Calu3 (cell line): ENCODE results near the gene MX1. TPM values are rescaled to one million over a fixed set of nuclear protein-coding genes. Genes with fewer than 3 reads are reported as not detected.

ENCODE experiments used
- BruUV-seq: library from RNA; stranded (reverse); fragments of 400-500 nt; replicated peaks from 2 replicates; lab custom pipeline; 2021; lab: Mats Ljungman, UMichigan
- CTCF ChIA-PET: fragments of 300-600 bp; sonication (Branson Sonifier 250); formaldehyde crosslinking; loops from one replicate; lab custom pipeline; 2022; ENCODE audit warnings: antibody characterized with exemption; lab: Charles Lee
- DNase-seq: peaks from one replicate; pipeline ENCODE4 v3.0.0; 2022
- H3K27ac Mint-ChIP-seq: one replicate; pipeline ENCODE4 v1.8.0; 2022; ENCODE audit warnings: mixed read lengths; ENCODE audit not compliant: unreplicated experiment
- H3K27me3 Mint-ChIP-seq: one replicate; pipeline ENCODE4 v1.8.0; 2022; ENCODE audit warnings: mixed read lengths; ENCODE audit not compliant: unreplicated experiment
- H3K36me3 Mint-ChIP-seq: one replicate; pipeline ENCODE4 v1.8.0; 2022; ENCODE audit warnings: mild to moderate bottlenecking, moderate library complexity, mixed read lengths; ENCODE audit not compliant: insufficient read depth, unreplicated experiment
- H3K4me1 Mint-ChIP-seq: one replicate; pipeline ENCODE4 v1.8.0; 2022; ENCODE audit warnings: mild to moderate bottlenecking, low read depth, mixed read lengths; ENCODE audit not compliant: unreplicated experiment
- H3K4me3 Mint-ChIP-seq: one replicate; pipeline ENCODE4 v1.8.0; 2022; ENCODE audit warnings: mild to moderate bottlenecking, low read depth, moderate library complexity, mixed read lengths; ENCODE audit not compliant: unreplicated experiment
- H3K9me3 Mint-ChIP-seq: one replicate; pipeline ENCODE4 v1.8.0; 2022; ENCODE audit warnings: low read depth, mixed read lengths; ENCODE audit not compliant: unreplicated experiment
- intact Hi-C: fragments of 100-400 bp; cut with micrococcal nuclease; formaldehyde crosslinking; loops from one replicate; pipeline ENCODE4 v1.10.0; 2022; ENCODE audit not compliant: unreplicated experiment
- total RNA-seq: library from RNA; stranded (reverse); gene quantifications from 2 replicates; pipeline ENCODE4 v1.2.3, GENCODE V29; 2022
- TF ChIP-seq, protein P1 (sequence below): fragments of 200-600 bp; IDR thresholded peaks from one replicate; pipeline ENCODE4 v1.8.0; 2022; ENCODE audit warnings: antibody characterized with exemption; ENCODE audit not compliant: unreplicated experiment

Gene MX1
- total RNA-seq, 1 experiment from 2014 or later = 175 TPM

GRCh38 chr21:41500931-41501381 is 74.9 kb downstream of the MX1 start:
- TF ChIP-seq, protein P1, sequence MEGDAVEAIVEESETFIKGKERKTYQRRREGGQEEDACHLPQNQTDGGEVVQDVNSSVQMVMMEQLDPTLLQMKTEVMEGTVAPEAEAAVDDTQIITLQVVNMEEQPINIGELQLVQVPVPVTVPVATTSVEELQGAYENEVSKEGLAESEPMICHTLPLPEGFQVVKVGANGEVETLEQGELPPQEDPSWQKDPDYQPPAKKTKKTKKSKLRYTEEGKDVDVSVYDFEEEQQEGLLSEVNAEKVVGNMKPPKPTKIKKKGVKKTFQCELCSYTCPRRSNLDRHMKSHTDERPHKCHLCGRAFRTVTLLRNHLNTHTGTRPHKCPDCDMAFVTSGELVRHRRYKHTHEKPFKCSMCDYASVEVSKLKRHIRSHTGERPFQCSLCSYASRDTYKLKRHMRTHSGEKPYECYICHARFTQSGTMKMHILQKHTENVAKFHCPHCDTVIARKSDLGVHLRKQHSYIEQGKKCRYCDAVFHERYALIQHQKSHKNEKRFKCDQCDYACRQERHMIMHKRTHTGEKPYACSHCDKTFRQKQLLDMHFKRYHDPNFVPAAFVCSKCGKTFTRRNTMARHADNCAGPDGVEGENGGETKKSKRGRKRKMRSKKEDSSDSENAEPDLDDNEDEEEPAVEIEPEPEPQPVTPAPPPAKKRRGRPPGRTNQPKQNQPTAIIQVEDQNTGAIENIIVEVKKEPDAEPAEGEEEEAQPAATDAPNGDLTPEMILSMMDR = no peak
- Mint-ChIP-seq H3K27me3 (no peaks in the 10 kb centered on the region), H3K36me3 (no peaks in the 10 kb centered on the region), H3K27ac (peak overlapping the region; percentile 83), H3K9me3 (no peaks in the 10 kb centered on the region), H3K4me3 (peak overlapping the region; percentile 55), H3K4me1 (peaks cover 42% of the 10 kb centered on the region)
- peak; percentile 53 for DNase-seq
- CTCF ChIA-PET = interaction anchor here (0.6 to 1.7 kb wide), 2 partner anchors 69 to 112 kb away, joined by 5 read pairs; no protein-coding TSS in a partner anchor
- no TSS peak for BruUV-seq
- intact Hi-C loops = loop anchor here (10.0 kb wide), 1 partner anchor 64 kb away; no protein-coding TSS in a partner anchor

DNA sequence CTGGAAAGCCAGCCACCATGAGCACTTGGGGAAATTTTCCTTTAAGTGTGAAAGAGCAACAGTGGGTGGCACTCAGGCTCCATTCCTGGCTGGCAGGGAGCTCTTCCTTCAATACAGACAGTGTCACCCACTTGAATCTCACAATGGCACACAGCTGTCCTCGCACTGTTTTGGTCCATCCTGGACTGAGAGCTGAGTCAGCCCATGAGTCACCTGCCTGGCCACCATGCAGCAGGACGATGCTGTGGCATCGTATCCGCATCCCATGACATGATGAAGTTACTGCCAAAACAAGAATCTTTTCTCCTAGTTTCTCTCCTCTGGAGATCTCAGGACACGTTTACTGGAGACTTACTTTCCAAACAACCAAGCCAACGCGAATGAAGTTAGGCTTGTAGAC is 75.9 kb downstream of the MX1 start:
- intact Hi-C loops = loop anchor here (10.0 kb wide), 1 partner anchor 63 kb away; no protein-coding TSS in a partner anchor
- H3K4me1 Mint-ChIP-seq = peaks cover 42% of the 10 kb centered on the region
- no peaks in the 10 kb centered on the region for H3K9me3 Mint-ChIP-seq
- no peaks in the 10 kb centered on the region for H3K36me3 Mint-ChIP-seq
- H3K4me3 Mint-ChIP-seq = no peak overlapping the region
- peak overlapping the region; percentile 59 for H3K27ac Mint-ChIP-seq
- CTCF ChIA-PET = interaction anchor here (1.7 kb wide), 1 partner anchor 111 kb away, joined by 5 read pairs; no protein-coding TSS in a partner anchor
- TF ChIP-seq, protein P1 = no peak
- DNase-seq = no peak
- no TSS peak for BruUV-seq
- H3K27me3 Mint-ChIP-seq = no peaks in the 10 kb centered on the region

GRCh38 chr21:41503331-41503730 is 77.3 kb downstream of the MX1 start:
- DNase-seq = no peak
- intact Hi-C loops = loop anchor here (10.0 kb wide), 1 partner anchor 61 kb away; no protein-coding TSS in a partner anchor
- Mint-ChIP-seq H3K4me1 (peaks cover 29% of the 10 kb centered on the region), H3K27ac (no peak overlapping the region), H3K9me3 (no peaks in the 10 kb centered on the region), H3K27me3 (no peaks in the 10 kb centered on the region), H3K4me3 (no peak overlapping the region), H3K36me3 (peaks cover 7% of the 10 kb centered on the region)
- CTCF ChIA-PET = no interaction called here
- no TSS peak for BruUV-seq
- TF ChIP-seq, protein P1 = no peak

- Mint-ChIP-seq H3K27ac (no peak overlapping the region), H3K36me3 (peaks cover 7% of the 10 kb centered on the region), H3K4me1 (peaks cover 29% of the 10 kb centered on the region), H3K27me3 (no peaks in the 10 kb centered on the region), H3K9me3 (no peaks in the 10 kb centered on the region), H3K4me3 (no peak overlapping the region)
- intact Hi-C loops = loop anchor here (10.0 kb wide), 1 partner anchor 61 kb away; no protein-coding TSS in a partner anchor
- BruUV-seq = no TSS peak
- TF ChIP-seq, protein P1 = no peak
- CTCF ChIA-PET = no interaction called here
- no peak for DNase-seq
Measured at GRCh38 chr21:41504030-41504429, 78.0 kb downstream of the MX1 start.
